ENCODE results near the gene RAB8B. TPM values are rescaled to one million over a fixed set of nuclear protein-coding genes. Genes with fewer than 3 reads are reported as not detected.
"Not testable (repeated sequence)": the region's sequence is repeated elsewhere in the genome, so short reads cannot be mapped to it uniquely, and the experiment has no call there.

The RAB8B gene
- total RNA-seq, 2 donors from 2014 or later: 78.1 to 108 TPM

DNA sequence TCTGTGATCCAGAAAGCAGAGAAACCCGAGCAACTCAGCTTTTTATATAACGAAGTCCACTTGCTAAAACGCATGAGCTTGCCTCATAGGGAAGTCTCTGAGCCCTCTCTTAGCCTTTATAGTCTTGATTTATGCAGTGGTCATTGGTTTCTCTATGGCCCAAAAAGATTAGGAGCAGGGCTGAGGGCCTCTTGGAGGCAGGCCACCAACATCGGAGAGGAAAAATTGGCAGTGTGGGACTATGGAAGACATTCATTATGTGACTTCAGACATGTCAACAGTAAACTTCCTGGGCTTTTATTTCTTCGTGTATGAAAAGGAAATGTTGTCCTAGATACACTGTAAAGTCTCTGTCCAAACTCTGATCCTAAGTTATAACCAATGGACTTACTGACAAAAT is 13.5 kb downstream of the RAB8B start:
- Mint-ChIP-seq H3K27me3 (no peaks in the 10 kb centered on the region), H3K36me3 (ENCODE audit: low read depth) (peaks cover 16% of the 10 kb centered on the region)

GRCh38 chr15:63203451-63204090 is 14.2 kb downstream of the RAB8B start:
- peaks cover 77% of the 10 kb centered on the region for H3K4me1 Mint-ChIP-seq

More for the DNA sequence above, 13.5 kb downstream of the RAB8B start:
- ATAC-seq: no peak
- H3K4me1 Mint-ChIP-seq: peaks cover 75% of the 10 kb centered on the region
- H3K9me3 ChIP-seq (ENCODE audit: control insufficient read depth, low read length, poor library complexity, severe bottlenecking): no peaks in the 10 kb centered on the region
- H3K4me3 Mint-ChIP-seq: peak overlapping the region; percentile 39
- no peak for DNase-seq
- peak overlapping the region; percentile 78 for H3K27ac Mint-ChIP-seq

GRCh38 chr15:63206079-63206478 is 16.7 kb downstream of the RAB8B start:
- Mint-ChIP-seq H3K4me3 (no peak overlapping the region), H3K4me1 (peaks cover 75% of the 10 kb centered on the region), H3K27ac (peak overlapping the region; percentile 76), H3K27me3 (no peaks in the 10 kb centered on the region), H3K36me3 (ENCODE audit: low read depth) (peaks cover 19% of the 10 kb centered on the region)
- no peak for DNase-seq
- H3K9me3 ChIP-seq (ENCODE audit: control insufficient read depth, low read length, poor library complexity, severe bottlenecking): no peaks in the 10 kb centered on the region
- no peak for ATAC-seq

More at GRCh38 chr15:63203451-63204090, 14.2 kb downstream of the RAB8B start:
- no peak overlapping the region for H3K4me3 Mint-ChIP-seq
- no peaks in the 10 kb centered on the region for H3K27me3 Mint-ChIP-seq
- ATAC-seq: peak; percentile 90
- H3K36me3 Mint-ChIP-seq (ENCODE audit: low read depth): peaks cover 19% of the 10 kb centered on the region
- DNase-seq: peak in 2 of 3 donors; percentile 8 to 16
- no peaks in the 10 kb centered on the region for H3K9me3 ChIP-seq (ENCODE audit: control insufficient read depth, low read length, poor library complexity, severe bottlenecking)
- peak overlapping the region; percentile 78 for H3K27ac Mint-ChIP-seq

- Mint-ChIP-seq H3K4me1 (peaks cover 75% of the 10 kb centered on the region), H3K4me3 (peak overlapping the region; percentile 74), H3K36me3 (ENCODE audit: low read depth) (peaks cover 17% of the 10 kb centered on the region), H3K27ac (peak overlapping the region; percentile 72)
- not testable (repeated sequence) for DNase-seq; H3K27me3 Mint-ChIP-seq; H3K9me3 ChIP-seq (ENCODE audit: control insufficient read depth, low read length, poor library complexity, severe bottlenecking); ATAC-seq
Observed at GRCh38 chr15:63208824-63209223, 19.4 kb downstream of the RAB8B start.

DNA sequence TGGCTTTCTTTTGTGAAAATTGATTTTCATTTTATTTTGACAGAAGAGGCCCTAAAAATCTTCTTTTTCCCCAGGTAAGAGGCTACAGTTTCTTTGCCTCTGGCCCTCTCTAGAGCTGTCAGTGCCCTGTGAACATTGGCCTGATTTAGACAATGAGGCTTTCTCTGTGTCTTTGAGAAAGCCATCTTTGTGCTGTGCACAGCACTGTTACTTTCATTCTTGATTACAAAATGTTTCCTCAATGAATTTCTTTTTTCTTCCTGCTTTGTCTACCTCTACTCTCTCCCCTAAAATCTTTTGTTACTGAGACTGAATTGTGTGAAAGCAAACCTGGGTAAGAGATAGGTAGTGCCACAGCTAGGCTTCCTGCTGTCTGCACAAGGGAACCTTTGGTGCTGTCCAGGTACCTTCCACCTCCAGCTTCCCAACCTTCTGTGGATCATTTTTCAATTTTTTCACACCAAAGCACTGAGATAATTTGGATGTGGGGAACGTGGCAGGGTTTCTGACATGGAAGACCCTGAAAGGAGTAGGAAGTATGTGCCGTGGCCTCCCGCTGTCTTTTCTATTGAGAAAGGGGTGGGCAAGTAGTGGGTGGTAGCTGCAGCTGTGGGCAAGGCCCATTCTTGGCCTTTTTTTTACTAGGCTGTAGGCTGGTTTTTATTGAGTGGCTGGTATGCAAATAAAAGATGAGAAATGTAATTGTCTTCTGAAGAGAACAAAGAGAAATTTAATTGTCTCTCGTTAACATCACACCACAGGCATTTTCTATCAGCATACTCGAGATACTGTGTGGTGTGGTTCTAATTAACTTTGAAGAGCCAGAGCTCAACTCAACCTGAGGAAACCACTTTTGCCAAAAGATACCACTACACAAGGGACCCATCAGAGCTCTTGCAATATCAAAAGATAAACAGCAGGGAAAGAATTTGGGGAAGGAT is 21.0 kb downstream of the RAB8B start:
- no peaks in the 10 kb centered on the region for H3K9me3 ChIP-seq (ENCODE audit: control insufficient read depth, low read length, poor library complexity, severe bottlenecking)
- peak overlapping the region; percentile 94 for H3K27ac Mint-ChIP-seq
- ATAC-seq (peak; percentile 65), DNase-seq (no peak)
- H3K27me3 Mint-ChIP-seq: no peaks in the 10 kb centered on the region
- H3K4me3 Mint-ChIP-seq: peak overlapping the region; percentile 71
- H3K4me1 Mint-ChIP-seq: peaks cover 68% of the 10 kb centered on the region
- H3K36me3 Mint-ChIP-seq (ENCODE audit: low read depth): peaks cover 19% of the 10 kb centered on the region

GRCh38 chr15:63211092-63211490 is 21.7 kb downstream of the RAB8B start:
- ATAC-seq (no peak), DNase-seq (no peak)
- H3K27me3 Mint-ChIP-seq: no peaks in the 10 kb centered on the region
- H3K4me3 Mint-ChIP-seq: peak overlapping the region; percentile 71
- peak overlapping the region; percentile 94 for H3K27ac Mint-ChIP-seq
- H3K36me3 Mint-ChIP-seq (ENCODE audit: low read depth): peaks cover 19% of the 10 kb centered on the region
- H3K9me3 ChIP-seq (ENCODE audit: control insufficient read depth, low read length, poor library complexity, severe bottlenecking): no peaks in the 10 kb centered on the region
- H3K4me1 Mint-ChIP-seq: peaks cover 63% of the 10 kb centered on the region

DNA sequence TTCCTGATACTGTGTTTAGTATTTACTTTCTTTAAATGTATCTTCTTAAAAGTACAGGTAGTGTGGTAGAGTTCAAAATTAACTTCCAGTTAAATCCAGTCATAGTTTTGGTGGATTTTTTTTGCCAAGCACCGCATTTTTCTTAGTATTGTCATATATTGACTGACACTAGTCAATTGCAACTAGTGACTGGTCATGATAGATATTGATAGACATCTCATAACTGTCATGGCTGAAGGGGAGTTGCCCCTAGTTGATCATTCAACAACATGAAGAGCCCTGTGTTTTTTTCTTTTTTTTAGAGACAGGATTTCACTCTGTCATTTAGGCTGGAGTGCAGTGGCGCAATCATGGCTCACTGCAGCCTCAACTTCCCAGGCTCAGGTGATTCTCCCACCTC is 22.1 kb downstream of the RAB8B start:
- Mint-ChIP-seq H3K4me1 (peaks cover 58% of the 10 kb centered on the region), H3K4me3 (peak overlapping the region; percentile 71), H3K27ac (peak overlapping the region; percentile 94), H3K27me3 (no peaks in the 10 kb centered on the region), H3K36me3 (ENCODE audit: low read depth) (peaks cover 17% of the 10 kb centered on the region)
- ATAC-seq (no peak), DNase-seq (no peak)
- no peaks in the 10 kb centered on the region for H3K9me3 ChIP-seq (ENCODE audit: control insufficient read depth, low read length, poor library complexity, severe bottlenecking)

GRCh38 chr15:63212050-63213004 is 22.9 kb downstream of the RAB8B start:
- peak; percentile 44 for ATAC-seq
- H3K27me3 Mint-ChIP-seq: no peaks in the 10 kb centered on the region

DNA sequence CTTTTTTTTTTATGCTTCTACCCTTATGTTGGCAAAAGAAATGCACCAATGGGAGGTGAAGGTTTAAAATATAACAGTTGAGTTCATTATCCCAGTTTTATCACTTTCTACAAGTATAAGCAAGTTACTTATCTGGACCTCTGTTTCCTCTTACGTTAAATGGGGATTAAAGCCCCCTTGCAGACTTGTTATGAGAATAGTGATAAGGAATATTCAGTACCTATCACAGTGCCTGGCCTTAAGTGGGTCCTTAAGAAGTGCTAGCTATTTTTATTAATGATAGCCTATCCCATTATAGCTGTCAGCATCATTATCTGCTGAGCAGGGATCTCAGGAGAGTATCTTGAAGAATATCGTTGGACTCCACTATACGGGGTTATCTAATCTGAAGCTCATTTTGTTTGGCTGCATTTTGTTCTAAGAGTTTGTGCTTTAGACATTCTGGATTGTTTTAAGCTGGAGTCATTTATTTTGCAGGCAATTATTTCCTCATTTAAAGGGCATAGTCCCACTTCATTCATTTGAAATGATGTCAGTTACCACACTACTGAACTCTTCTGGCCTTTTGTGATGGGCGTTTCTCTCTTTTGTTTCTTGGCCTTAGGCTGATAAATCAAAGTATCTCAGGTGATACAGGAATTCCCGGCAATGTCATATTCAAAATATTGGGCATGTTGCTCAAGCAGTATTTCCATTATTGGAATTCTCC is 28.8 kb downstream of the RAB8B start:
- no peaks in the 10 kb centered on the region for H3K27me3 Mint-ChIP-seq
- peak overlapping the region; percentile 70 for H3K27ac Mint-ChIP-seq
- ATAC-seq (no peak), DNase-seq (no peak)
- H3K9me3 ChIP-seq (ENCODE audit: control insufficient read depth, low read length, poor library complexity, severe bottlenecking): no peaks in the 10 kb centered on the region
- H3K4me3 Mint-ChIP-seq: no peak overlapping the region
- H3K36me3 Mint-ChIP-seq (ENCODE audit: low read depth): peaks cover 4% of the 10 kb centered on the region
- peaks cover 27% of the 10 kb centered on the region for H3K4me1 Mint-ChIP-seq

More at GRCh38 chr15:63212050-63213004, 22.9 kb downstream of the RAB8B start:
- Mint-ChIP-seq H3K36me3 (ENCODE audit: low read depth) (peaks cover 9% of the 10 kb centered on the region), H3K4me3 (peak overlapping the region; percentile 80), H3K4me1 (peaks cover 51% of the 10 kb centered on the region), H3K27ac (peak overlapping the region; percentile 94)
- no peaks in the 10 kb centered on the region for H3K9me3 ChIP-seq (ENCODE audit: control insufficient read depth, low read length, poor library complexity, severe bottlenecking)
- no peak for DNase-seq

- ATAC-seq (no peak), DNase-seq (no peak)
- peak overlapping the region; percentile 70 for H3K27ac Mint-ChIP-seq
- H3K4me3 Mint-ChIP-seq: no peak overlapping the region
- peaks cover 27% of the 10 kb centered on the region for H3K4me1 Mint-ChIP-seq
- no peaks in the 10 kb centered on the region for H3K27me3 Mint-ChIP-seq
- no peaks in the 10 kb centered on the region for H3K9me3 ChIP-seq (ENCODE audit: control insufficient read depth, low read length, poor library complexity, severe bottlenecking)
- H3K36me3 Mint-ChIP-seq (ENCODE audit: low read depth): peaks cover 4% of the 10 kb centered on the region
Observed at GRCh38 chr15:63219196-63219710, 29.8 kb downstream of the RAB8B start.

DNA sequence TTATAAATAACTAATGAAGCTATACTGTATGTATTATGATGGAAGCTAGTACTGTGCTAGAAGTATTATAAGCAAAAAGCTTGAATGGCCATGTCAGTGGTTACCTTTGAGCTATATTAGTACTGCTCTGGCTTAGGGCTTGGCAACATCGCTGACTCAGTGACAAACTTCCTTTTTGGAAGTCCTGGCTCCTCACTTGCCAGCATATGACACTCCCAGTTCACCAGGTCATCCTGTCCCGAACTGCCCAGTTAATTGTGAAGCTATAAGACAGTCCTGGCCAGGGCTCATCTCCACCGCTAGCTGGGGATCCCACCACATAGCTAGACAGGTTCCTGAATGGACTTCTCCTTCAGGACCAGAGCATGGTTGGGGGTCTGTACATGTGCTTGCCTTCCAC is 31.9 kb downstream of the RAB8B start:
- Mint-ChIP-seq H3K4me3 (no peak overlapping the region), H3K27ac (no peak overlapping the region), H3K36me3 (ENCODE audit: low read depth) (peaks cover 2% of the 10 kb centered on the region), H3K4me1 (peaks cover 27% of the 10 kb centered on the region), H3K27me3 (no peaks in the 10 kb centered on the region)
- ATAC-seq (peak; percentile 27), DNase-seq (no peak)
- no peaks in the 10 kb centered on the region for H3K9me3 ChIP-seq (ENCODE audit: control insufficient read depth, low read length, poor library complexity, severe bottlenecking)

GRCh38 chr15:63223463-63223862 is 34.1 kb downstream of the RAB8B start:
- H3K4me3 Mint-ChIP-seq: no peak overlapping the region
- peaks cover 3% of the 10 kb centered on the region for H3K36me3 Mint-ChIP-seq (ENCODE audit: low read depth)
- H3K9me3 ChIP-seq (ENCODE audit: control insufficient read depth, low read length, poor library complexity, severe bottlenecking): no peaks in the 10 kb centered on the region
- H3K4me1 Mint-ChIP-seq: peaks cover 37% of the 10 kb centered on the region
- no peak for ATAC-seq
- DNase-seq: no peak
- H3K27ac Mint-ChIP-seq: no peak overlapping the region
- H3K27me3 Mint-ChIP-seq: no peaks in the 10 kb centered on the region
